HG02759 (cell line): ENCODE data around the gene NKX2-2.

Experiments used
- ATAC-seq: cut with Tn5 transposase; IDR thresholded peaks from one replicate; pipeline ENCODE4 v1.9.1; 2021; ENCODE audit warnings: mild to moderate bottlenecking, moderate library complexity; ENCODE audit not compliant: unreplicated experiment

Gene NKX2-2

GRCh38 chr20:21513881-21514540, at the start of gene NKX2-2:
NKX2-2 (minus strand) TSS chr20:21514064; CDS start chr20:21513669, 395 bp downstream.
- no peak for ATAC-seq

- ATAC-seq = no peak
These were observed 48.8 kb upstream of the NKX2-2 start for GRCh38 chr20:21562656-21563055.

- no peak for ATAC-seq
These were observed 45.4 kb upstream of the NKX2-2 start for GRCh38 chr20:21559305-21559704.

- ATAC-seq = no peak
These were observed 43.6 kb upstream of the NKX2-2 start for GRCh38 chr20:21557241-21558020.

GRCh38 chr20:21556398-21556797, 42.5 kb upstream of the NKX2-2 start:
- ATAC-seq = no peak

GRCh38 chr20:21555470-21556120, 41.7 kb upstream of the NKX2-2 start:
- ATAC-seq = no peak

DNA sequence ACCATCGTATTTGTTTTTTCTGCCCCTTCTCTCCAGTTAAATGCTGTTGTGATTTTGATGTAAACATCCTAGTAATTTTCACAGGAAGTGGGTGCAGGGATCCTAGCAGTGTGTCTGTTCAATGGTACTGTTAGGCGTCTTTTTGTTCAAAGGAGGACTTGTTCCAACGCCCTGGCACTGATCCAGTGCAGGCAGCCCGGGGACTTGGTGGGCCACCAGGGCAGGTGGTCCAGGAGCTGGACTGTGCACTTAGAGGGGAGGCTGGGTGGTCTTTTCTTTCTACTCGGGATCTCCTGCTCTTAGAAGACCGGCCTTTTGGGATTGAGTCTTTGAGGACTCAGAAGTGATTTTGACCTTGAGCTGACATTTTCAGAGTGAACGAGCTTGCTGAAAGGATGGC, 41.1 kb upstream of the NKX2-2 start:
- ATAC-seq = no peak

- no peak for ATAC-seq
These were observed 40.6 kb upstream of the NKX2-2 start for GRCh38 chr20:21554376-21554890.

DNA sequence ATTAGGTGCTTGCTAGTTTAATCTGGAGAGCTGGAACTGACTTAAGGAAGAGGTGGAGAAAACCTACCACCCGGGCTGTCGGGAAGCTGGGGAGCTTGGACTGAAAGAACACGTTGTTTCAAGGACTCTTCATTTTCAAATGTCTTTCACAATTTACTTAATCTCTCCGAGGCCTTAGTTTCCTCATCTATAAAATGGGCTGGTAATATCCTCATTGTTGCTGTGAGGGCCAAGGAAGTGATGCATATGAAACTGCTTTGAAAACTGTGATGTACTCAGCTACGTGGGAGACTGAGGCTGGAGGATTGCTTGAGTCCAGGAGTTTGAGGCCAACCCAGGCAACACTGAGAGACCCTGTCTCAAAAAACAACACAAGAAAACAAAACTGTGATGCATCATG, 36.7 kb upstream of the NKX2-2 start:
- no peak for ATAC-seq

GRCh38 chr20:21548390-21549035, 34.6 kb upstream of the NKX2-2 start:
- peak; percentile 68 for ATAC-seq

DNA sequence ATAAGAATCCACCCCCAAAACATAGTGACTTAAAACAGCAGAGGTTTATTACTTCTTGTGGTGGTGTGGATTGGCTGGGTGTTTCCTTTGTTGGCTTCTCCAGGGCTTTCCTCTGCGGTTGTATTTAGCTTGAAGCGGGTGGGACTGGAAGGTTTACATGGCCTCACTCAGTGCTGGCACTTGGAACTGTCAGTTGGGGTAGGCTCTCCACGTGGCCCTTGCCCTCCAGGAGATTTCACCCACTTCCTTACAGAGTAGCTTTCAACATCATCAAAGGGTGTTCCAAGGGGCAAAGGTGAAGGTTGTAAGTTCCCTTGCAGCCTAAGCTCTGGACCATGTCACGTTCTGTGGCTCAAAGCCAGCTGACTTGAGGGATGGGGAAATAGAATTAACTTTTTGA, 32.5 kb upstream of the NKX2-2 start:
- ATAC-seq = no peak

DNA sequence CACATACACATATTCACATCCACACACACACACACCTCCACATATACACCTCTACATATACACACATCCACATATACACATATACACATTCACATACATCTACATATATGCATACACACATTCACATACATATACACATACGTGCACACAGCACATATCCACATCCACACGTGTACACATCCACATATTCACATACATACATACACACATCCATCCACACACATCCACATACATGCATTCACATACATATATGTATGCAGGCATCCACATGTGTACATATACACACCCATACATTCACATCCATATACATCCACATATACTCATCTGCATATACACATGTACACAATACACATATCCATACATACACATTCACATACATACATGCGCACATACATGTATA, 25.6 kb upstream of the NKX2-2 start:
- ATAC-seq = no peak

GRCh38 chr20:21534886-21535285, 21.0 kb upstream of the NKX2-2 start:
- ATAC-seq = no peak

GRCh38 chr20:21534453-21534852, 20.6 kb upstream of the NKX2-2 start:
- no peak for ATAC-seq

- no peak for ATAC-seq
These were observed 16.0 kb upstream of the NKX2-2 start for GRCh38 chr20:21529863-21530262.

DNA sequence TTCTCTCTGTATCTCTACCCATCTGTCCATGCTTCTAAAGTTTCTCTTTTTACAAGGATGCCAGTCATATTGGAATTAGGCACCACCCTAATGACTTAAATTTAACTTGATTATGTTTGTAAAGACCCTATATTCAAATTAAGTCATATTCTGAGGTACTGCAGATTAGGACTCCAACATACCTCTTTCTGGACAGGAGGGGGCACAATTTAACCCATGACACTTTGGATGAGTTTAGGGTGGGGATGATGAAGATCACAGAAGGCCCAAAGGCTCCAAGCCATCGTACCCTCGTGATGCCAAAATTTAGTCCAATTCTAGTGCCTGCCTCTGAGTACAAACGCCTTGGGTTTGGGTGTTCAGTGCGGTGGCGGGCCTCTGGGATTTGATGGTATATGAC, 15.0 kb upstream of the NKX2-2 start:
- no peak for ATAC-seq

GRCh38 chr20:21527908-21528307, 14.0 kb upstream of the NKX2-2 start:
- ATAC-seq = no peak

DNA sequence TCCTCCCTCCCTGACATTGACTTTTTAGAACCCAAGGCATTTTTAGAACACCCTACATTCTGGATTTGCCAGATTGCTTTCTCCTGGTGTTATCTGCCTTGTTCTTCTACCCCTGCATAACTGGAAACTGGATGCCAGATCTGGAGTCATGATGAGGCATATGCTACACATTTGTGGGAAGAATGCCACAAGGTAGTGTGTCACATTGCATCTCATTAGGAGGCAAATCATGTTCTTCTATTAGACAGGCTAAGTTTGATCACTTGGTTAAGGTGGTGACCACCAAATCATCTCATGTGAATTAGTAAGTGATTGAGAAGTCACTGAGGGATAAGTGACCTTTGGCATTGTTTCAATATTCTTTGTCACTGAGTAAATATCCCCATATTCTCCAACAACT, 12.9 kb upstream of the NKX2-2 start:
- no peak for ATAC-seq

DNA sequence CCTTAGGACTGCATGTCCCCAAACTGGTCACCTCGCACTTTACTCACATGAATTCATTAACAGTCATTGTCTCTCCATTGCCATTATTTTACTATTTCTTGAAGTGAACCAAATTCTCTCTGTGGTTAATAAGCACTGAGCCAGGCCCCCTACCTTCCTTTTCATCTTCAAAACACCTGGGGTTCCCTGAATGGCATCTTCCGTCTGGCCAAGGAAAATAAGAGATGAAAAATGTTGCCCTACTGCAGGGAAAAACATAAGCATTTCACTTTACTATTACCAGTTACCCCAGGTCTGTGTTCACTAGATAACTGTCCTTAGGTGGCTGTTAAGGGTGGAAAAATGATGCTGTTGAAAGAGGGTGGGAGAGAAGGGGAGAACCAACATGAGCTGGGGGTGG, 10.0 kb upstream of the NKX2-2 start:
- no peak for ATAC-seq

DNA sequence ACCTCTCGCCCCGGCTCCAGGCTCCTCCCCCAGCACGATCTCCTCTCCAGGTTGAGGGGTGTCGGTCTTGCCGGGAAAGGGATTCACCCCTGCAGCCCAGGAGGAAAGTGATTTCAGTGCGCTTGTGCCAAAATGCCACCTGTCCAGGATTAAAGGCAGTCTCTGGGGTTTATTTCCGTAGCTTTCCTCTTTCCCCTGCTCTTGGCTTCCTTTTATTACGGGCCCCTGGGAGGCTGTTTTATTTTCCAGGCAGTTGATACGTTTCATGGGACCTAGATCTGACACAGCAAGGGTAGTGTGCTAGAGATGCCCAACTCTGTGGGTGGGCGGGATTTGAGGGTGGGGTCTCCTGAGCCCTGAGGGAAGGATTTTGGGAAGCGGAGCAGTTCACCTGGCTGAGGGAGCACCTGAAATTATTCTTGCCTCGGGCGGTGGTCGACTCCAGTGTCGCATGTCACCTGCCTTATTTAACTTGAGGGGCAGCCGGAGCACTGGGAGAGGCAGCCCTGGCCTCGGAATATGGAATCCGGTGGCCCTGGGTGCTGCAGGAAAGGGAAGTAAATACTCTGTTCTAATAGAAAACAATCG, 9.5 kb upstream of the NKX2-2 start:
- ATAC-seq = no peak
